NT2/D1 (cell line): ENCODE measurements around the gene C1S.

Experiments
- DNase-seq: peaks from one replicate; pipeline ENCODE4 v3.0.0-alpha.2; 2011; ENCODE audit warnings: low read depth, low spot score
- H3K27me3 ChIP-seq: 2 replicates; pipeline ENCODE4 v1.6.0; 2011; ENCODE audit warnings: mild to moderate bottlenecking; ENCODE audit not compliant: insufficient read length, insufficient read depth
- H3K36me3 ChIP-seq: 2 replicates; pipeline ENCODE4 v1.6.1; 2011; ENCODE audit warnings: mild to moderate bottlenecking, low read length, mixed read lengths; ENCODE audit not compliant: insufficient read depth, insufficient read length
- H3K4me1 ChIP-seq: 2 replicates; pipeline ENCODE4 v1.5.1; 2011; ENCODE audit not compliant: insufficient read depth, insufficient read length
- H3K4me3 ChIP-seq: 2 replicates; pipeline ENCODE4 v1.5.1; 2011; ENCODE audit warnings: low read depth; ENCODE audit not compliant: insufficient read length
- H3K9ac ChIP-seq: 2 replicates; pipeline ENCODE4 v1.6.0; 2011; ENCODE audit warnings: low read depth; ENCODE audit not compliant: insufficient read length
- H3K9me3 ChIP-seq: 2 replicates; pipeline ENCODE4 v1.5.1; 2011; ENCODE audit warnings: mild to moderate bottlenecking, low read length; ENCODE audit not compliant: insufficient read depth
- SUZ12 ChIP-seq: IDR thresholded peaks from 2 replicates; pipeline ENCODE4 v1.6.1; 2011; ENCODE audit not compliant: insufficient read length, insufficient read depth; ENCODE audit errors: extremely low read depth
- YY1 ChIP-seq: IDR thresholded peaks from 2 replicates; pipeline ENCODE4 v1.6.1; 2011; ENCODE audit not compliant: insufficient read length, insufficient read depth
- ZNF274 ChIP-seq: IDR thresholded peaks from 2 replicates; pipeline ENCODE4 v1.6.1; 2011; ENCODE audit warnings: mild to moderate bottlenecking, low read depth, low read length

Gene C1S

DNA sequence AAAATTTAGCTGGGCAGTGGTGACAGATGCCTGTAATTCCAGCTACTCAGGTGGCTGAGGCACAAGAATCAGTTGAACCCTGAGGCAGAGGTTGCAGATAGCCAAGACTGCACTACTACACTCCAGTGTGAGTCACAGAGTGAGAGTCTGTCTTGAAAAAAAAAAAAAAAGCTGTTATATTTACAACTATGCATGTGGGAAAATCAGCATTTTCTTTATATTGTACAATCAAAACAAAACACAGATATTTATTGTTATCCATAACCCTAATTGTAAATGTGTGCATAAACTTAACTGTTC is 19.3 kb downstream of the C1S start:
- no peak overlapping the region for H3K9ac ChIP-seq
- peaks cover 2% of the 10 kb centered on the region for H3K27me3 ChIP-seq
- no peaks in the 10 kb centered on the region for H3K36me3 ChIP-seq
- no peak for TF ChIP-seq SUZ12
- TF ChIP-seq ZNF274, result no peak
- TF ChIP-seq YY1, result no peak
- DNase-seq, result no peak
- H3K9me3 ChIP-seq, result peaks cover 3% of the 10 kb centered on the region; the same call in 1 of the 2 replicates
- H3K4me1 ChIP-seq, result no peaks in the 10 kb centered on the region
- H3K4me3 ChIP-seq, result no peak overlapping the region

GRCh38 chr12:7081037-7081436 is 20.5 kb downstream of the C1S start:
- Histone ChIP-seq H3K36me3 (no peaks in the 10 kb centered on the region), H3K27me3 (peaks cover 2% of the 10 kb centered on the region), H3K4me1 (no peaks in the 10 kb centered on the region), H3K9me3 (peaks cover 8% of the 10 kb centered on the region; the same call in 1 of the 2 replicates), H3K4me3 (no peak overlapping the region), H3K9ac (no peak overlapping the region)
- TF ChIP-seq YY1 (no peak), ZNF274 (no peak), SUZ12 (no peak)
- DNase-seq, result no peak

DNA sequence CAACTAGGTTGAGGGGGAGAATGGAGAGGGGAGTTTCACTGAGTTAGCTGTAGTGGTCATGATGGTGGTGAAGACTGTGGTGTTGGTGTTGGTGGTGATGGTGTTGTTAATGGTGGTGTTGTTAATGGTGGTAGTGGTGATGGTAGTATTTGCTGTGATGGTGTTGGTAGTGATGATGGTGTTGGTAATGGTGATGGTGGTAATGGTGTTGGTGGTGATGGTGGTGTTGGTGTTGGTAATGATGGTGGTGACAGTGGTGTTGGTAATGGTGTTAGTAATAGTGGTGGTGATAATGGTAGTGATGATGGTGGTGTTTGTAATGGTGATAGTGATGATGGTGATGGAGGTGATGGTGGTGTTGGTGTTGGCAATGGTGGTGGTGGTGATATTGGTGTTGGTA is 22.6 kb downstream of the C1S start:
- H3K9me3 ChIP-seq, result peaks cover 8% of the 10 kb centered on the region; the same call in 1 of the 2 replicates
- no peaks in the 10 kb centered on the region for H3K36me3 ChIP-seq
- no peak overlapping the region for H3K9ac ChIP-seq
- no peaks in the 10 kb centered on the region for H3K27me3 ChIP-seq
- H3K4me3 ChIP-seq, result no peak overlapping the region
- no peaks in the 10 kb centered on the region for H3K4me1 ChIP-seq
- no peak for DNase-seq
- TF ChIP-seq SUZ12 (no peak), YY1 (no peak), ZNF274 (no peak)

DNA sequence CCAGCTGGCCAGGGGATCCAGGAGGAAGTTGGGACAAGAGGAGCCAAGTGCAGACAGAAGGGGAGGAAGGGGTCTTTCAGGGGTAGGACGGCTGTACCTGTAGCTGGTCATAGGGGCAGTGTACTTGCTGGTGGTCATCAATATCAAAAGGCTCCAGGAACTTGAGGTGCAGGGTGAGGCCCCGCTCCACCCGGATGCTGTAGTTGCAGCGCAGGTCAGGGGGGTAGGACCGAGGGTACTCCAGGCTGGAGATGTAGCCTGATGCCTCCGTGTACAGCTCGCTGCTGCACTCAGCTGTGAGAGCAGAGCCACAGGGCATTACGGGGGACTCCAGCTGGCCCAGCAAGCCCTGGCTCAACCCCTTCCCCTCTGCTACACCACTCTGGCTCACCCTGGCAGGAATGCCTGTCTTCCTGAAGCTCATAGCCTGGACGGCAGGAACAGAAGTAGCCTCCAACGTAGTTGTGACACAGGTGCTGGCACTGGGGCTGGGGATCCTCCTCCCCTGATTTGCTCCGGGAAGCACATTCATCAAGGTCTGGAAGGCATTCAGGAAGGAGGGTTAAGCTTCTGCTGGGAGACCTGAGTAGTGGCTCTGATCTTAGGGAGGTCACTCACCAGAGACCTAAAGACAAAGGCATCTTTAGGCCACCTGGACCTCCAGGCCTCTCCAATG is 28.8 kb downstream of the C1S start:
- Histone ChIP-seq H3K4me3 (no peak overlapping the region), H3K27me3 (no peaks in the 10 kb centered on the region), H3K9me3 (peaks cover 8% of the 10 kb centered on the region; the same call in 1 of the 2 replicates), H3K9ac (no peak overlapping the region), H3K36me3 (no peaks in the 10 kb centered on the region), H3K4me1 (peaks cover 35% of the 10 kb centered on the region)
- DNase-seq, result no peak
- no peak for TF ChIP-seq YY1

DNA sequence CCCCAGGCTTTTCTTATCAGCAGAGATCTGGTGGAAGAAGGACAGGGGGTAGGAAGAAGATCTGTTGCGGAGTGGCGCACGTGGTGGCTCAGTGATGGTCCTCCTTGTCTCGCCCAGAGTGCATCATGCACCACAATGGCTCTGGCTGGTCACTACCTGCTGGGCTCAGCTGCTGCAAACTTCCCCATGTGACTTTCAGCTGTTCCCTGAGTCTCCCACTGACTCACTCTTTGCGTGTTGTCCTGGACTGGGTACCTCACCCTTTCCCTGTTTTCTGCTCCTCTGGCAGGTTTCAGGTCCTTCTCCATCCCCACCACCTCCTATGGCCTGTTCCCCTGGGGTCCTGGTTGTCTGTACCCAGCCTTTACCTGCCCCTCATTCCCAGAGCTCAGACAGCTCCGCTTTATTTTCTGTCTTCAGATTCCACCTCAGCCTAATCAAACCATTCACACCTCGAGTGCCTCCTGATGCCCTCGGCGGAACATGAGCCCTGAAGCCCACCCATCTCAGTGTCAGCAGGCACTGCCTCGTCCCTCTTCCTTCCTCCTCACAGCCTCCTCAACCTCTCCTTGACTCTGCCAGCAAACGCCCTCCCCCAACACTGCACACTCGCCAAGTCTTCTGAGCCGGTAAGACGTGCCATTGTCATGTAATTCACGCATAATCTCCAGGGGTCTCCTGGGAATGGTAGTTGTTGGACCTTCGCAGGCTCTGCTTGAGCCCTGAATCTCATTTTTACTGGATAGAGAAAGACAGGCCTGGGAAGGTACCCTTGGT is 29.9 kb downstream of the C1S start:
- no peaks in the 10 kb centered on the region for H3K9me3 ChIP-seq
- no peak overlapping the region for H3K4me3 ChIP-seq
- peaks cover 36% of the 10 kb centered on the region for H3K4me1 ChIP-seq
- no peaks in the 10 kb centered on the region for H3K27me3 ChIP-seq
- H3K9ac ChIP-seq, result peak overlapping the region; percentile 32
- TF ChIP-seq SUZ12, result no peak
- H3K36me3 ChIP-seq, result no peaks in the 10 kb centered on the region
- peak; percentile 99 for DNase-seq

DNA sequence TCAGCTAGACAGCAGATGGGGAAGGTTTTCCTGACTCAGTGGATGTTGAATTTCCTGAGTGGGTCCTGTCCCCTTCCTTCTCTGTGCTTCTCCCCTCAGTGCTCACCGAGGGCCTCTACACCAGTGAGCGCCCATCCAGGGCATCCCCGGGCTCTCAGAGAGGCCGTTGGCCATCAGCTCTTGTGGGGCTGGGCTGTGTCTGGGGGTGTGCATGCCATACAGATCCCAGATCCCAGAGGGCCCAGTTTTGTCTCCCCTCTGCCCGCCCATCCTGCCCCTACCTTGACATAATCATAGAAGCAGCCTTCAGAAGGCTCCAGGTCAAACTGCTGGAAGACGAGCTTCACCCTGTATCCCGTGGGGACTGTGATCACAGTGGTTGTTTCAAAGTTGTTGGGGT is 30.7 kb downstream of the C1S start:
- H3K4me3 ChIP-seq, result no peak overlapping the region
- no peaks in the 10 kb centered on the region for H3K27me3 ChIP-seq
- DNase-seq, result no peak
- peak overlapping the region; percentile 32 for H3K9ac ChIP-seq
- TF ChIP-seq SUZ12 (no peak), YY1 (no peak), ZNF274 (no peak)
- H3K4me1 ChIP-seq, result peaks cover 41% of the 10 kb centered on the region
- no peaks in the 10 kb centered on the region for H3K36me3 ChIP-seq
- H3K9me3 ChIP-seq, result no peaks in the 10 kb centered on the region

DNA sequence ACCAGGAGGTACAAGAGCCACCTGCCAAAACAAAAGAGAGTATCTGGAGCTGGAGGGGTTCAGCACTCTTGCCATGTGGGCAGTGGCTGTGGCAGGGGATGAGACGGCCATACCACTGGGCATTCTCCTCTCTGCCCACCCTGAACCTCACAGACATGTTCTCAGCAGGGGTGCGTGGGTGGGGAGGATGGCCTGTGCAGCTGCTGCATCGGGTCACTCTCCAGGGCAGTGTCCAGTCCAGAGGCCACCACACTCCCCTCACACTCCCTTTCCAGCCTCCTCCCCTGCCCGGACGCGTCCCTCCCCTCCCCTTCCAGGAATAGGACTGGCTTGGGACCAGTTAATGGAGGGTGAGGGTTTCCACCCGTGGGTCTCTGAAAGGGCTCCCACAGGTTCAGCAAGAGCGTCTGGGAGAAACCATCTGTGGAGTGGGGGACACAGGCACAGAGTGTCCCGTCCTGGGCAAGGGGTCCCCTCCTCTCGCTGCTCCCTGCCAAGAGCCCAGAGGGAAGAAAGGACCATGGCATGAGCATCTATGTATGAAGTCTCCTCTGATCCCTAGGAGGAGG is 31.2 kb downstream of the C1S start:
- TF ChIP-seq YY1 (no peak), SUZ12 (no peak), ZNF274 (no peak)
- no peak overlapping the region for H3K4me3 ChIP-seq
- H3K36me3 ChIP-seq, result no peaks in the 10 kb centered on the region
- no peaks in the 10 kb centered on the region for H3K27me3 ChIP-seq
- H3K9me3 ChIP-seq, result no peaks in the 10 kb centered on the region
- peaks cover 46% of the 10 kb centered on the region for H3K4me1 ChIP-seq
- no peak overlapping the region for H3K9ac ChIP-seq
- DNase-seq, result no peak
